HEK293 (cell line): ENCODE measurements around the gene TET2.

ENCODE experiments used
- CTCF ChIA-PET: fragments of 350-600 bp; formaldehyde crosslinking; extraction: SDS; loops from one replicate; lab custom pipeline; 2021; ENCODE audit warnings: antibody characterized with exemption; lab: Yijun Ruan, JAX
- POLR2A ChIA-PET: fragments of 300-600 bp; formaldehyde crosslinking; extraction: SDS; loops from one replicate; lab custom pipeline; 2020; ENCODE audit warnings: antibody characterized with exemption, inconsistent platforms; lab: Yijun Ruan, JAX
- H3K27ac ChIP-seq: fragments of 200-500 bp; sonication (Bioruptor generic); 2 replicates; pipeline ENCODE4 v1.5.1; 2014; ENCODE audit warnings: low read depth, low read length, control low read depth, inconsistent platforms; ENCODE audit errors: extremely low read depth
- H3K36me3 ChIP-seq, 2 experiments: fragments of 200-500 bp in 1 of 2; sonication (Bioruptor generic) in 1 of 2; 1 replicate in 1 of 2; 2 replicates in 1 of 2; pipeline ENCODE4 v1.5.1; 2014 to 2017; ENCODE audit warnings: inconsistent platforms in 2 of 2, low read length in 2 of 2; ENCODE audit not compliant: control insufficient read depth in 2 of 2, insufficient read depth in 1 of 2
- H3K4me1 ChIP-seq: fragments of 200-500 bp; sonication (Bioruptor generic); 2 replicates; pipeline ENCODE4 v1.5.1; 2014; ENCODE audit warnings: mild to moderate bottlenecking, low read length, inconsistent platforms; ENCODE audit not compliant: control insufficient read depth, insufficient read depth
- H3K4me3 ChIP-seq: 2 replicates; pipeline ENCODE4 v1.5.1; 2011; ENCODE audit warnings: low read depth, mild to moderate bottlenecking, control low read depth, low read length, moderate library complexity
- H3K9me3 ChIP-seq: fragments of 200-500 bp; sonication (Bioruptor generic); 2 replicates; pipeline ENCODE4 v1.5.1; 2014; ENCODE audit warnings: low read depth, low read length, inconsistent platforms; ENCODE audit not compliant: control insufficient read depth, insufficient read depth
- HOXA7 ChIP-seq: sonication (generic); formaldehyde crosslinking; IDR thresholded peaks from 2 replicates; pipeline ENCODE4 v1.8.1; 2022; ENCODE audit warnings: missing genetic modification reagents, borderline replicate concordance
- KLF1 ChIP-seq: fragments of 450-650 bp; formaldehyde crosslinking; IDR thresholded peaks from 2 replicates; pipeline ENCODE4 v1.5.1; 2016; ENCODE audit warnings: missing biosample characterization, missing genetic modification characterization
- PRDM4 ChIP-seq: fragments of 450-650 bp; formaldehyde crosslinking; IDR thresholded peaks from 2 replicates; pipeline ENCODE4 v1.5.1; 2017; ENCODE audit warnings: missing biosample characterization, missing genetic modification characterization
- SALL2 ChIP-seq: fragments of 450-650 bp; formaldehyde crosslinking; IDR thresholded peaks from 2 replicates; pipeline ENCODE4 v1.5.0; 2017; ENCODE audit warnings: missing biosample characterization, mild to moderate bottlenecking, missing genetic modification characterization, borderline replicate concordance
- ZBTB21 ChIP-seq: fragments of 450-650 bp; formaldehyde crosslinking; IDR thresholded peaks from 2 replicates; pipeline ENCODE4 v1.5.1; 2017; ENCODE audit warnings: missing biosample characterization, missing genetic modification characterization
- ZFHX2 ChIP-seq: fragments of 450-650 bp; formaldehyde crosslinking; conservative IDR thresholded peaks from 2 replicates; pipeline ENCODE4 v1.5.1; 2016; ENCODE audit warnings: missing biosample characterization, missing genetic modification characterization
- ZNF114 ChIP-seq: fragments of 450-650 bp; formaldehyde crosslinking; IDR thresholded peaks from 2 replicates; pipeline ENCODE4 v1.5.0; 2017; ENCODE audit warnings: missing biosample characterization, missing genetic modification characterization
- ZNF184 ChIP-seq: fragments of 450-650 bp; IDR thresholded peaks from 2 replicates; pipeline ENCODE4 v1.5.1; 2018; ENCODE audit warnings: missing biosample characterization, mild to moderate bottlenecking, missing genetic modification characterization
- ZNF248 ChIP-seq: fragments of 450-650 bp; formaldehyde crosslinking; IDR thresholded peaks from 2 replicates; pipeline ENCODE4 v1.5.1; 2017; ENCODE audit warnings: missing biosample characterization, missing genetic modification characterization
- ZNF335 ChIP-seq: fragments of 450-650 bp; formaldehyde crosslinking; conservative IDR thresholded peaks from 2 replicates; pipeline ENCODE4 v1.5.1; 2016; ENCODE audit warnings: missing biosample characterization, missing genetic modification characterization
- ZNF37A ChIP-seq: fragments of 450-650 bp; IDR thresholded peaks from 2 replicates; pipeline ENCODE4 v1.5.1; 2018; ENCODE audit warnings: missing biosample characterization, missing genetic modification characterization
- ZNF518A ChIP-seq: fragments of 450-650 bp; formaldehyde crosslinking; conservative IDR thresholded peaks from 2 replicates; pipeline ENCODE4 v1.5.1; 2016; ENCODE audit warnings: low read depth, missing biosample characterization, missing genetic modification characterization
- ZNF777 ChIP-seq: fragments of 450-650 bp; formaldehyde crosslinking; IDR thresholded peaks from 2 replicates; pipeline ENCODE4 v1.5.1; 2017; ENCODE audit warnings: missing biosample characterization, missing genetic modification characterization, borderline replicate concordance
- ZNF791 ChIP-seq: fragments of 450-650 bp; formaldehyde crosslinking; IDR thresholded peaks from 2 replicates; pipeline ENCODE4 v1.5.1; 2016; ENCODE audit warnings: missing biosample characterization, missing genetic modification characterization
- TF ChIP-seq, protein P1 (sequence below): fragments of 450-650 bp; formaldehyde crosslinking; IDR thresholded peaks from 2 replicates; pipeline ENCODE4 v1.5.1; 2016; ENCODE audit warnings: missing biosample characterization, missing genetic modification characterization

The TET2 gene

GRCh38 chr4:105194328-105195231 lies 47.9 kb downstream of the TET2 start:
- TF ChIP-seq ZBTB21, result no peak
- no peak for TF ChIP-seq ZNF248 (tag by site-specific recombination)
- TF ChIP-seq SALL2 (tag by site-specific recombination), result no peak
- TF ChIP-seq ZNF37A (tag by site-specific recombination), result no peak
- TF ChIP-seq, protein P1, sequence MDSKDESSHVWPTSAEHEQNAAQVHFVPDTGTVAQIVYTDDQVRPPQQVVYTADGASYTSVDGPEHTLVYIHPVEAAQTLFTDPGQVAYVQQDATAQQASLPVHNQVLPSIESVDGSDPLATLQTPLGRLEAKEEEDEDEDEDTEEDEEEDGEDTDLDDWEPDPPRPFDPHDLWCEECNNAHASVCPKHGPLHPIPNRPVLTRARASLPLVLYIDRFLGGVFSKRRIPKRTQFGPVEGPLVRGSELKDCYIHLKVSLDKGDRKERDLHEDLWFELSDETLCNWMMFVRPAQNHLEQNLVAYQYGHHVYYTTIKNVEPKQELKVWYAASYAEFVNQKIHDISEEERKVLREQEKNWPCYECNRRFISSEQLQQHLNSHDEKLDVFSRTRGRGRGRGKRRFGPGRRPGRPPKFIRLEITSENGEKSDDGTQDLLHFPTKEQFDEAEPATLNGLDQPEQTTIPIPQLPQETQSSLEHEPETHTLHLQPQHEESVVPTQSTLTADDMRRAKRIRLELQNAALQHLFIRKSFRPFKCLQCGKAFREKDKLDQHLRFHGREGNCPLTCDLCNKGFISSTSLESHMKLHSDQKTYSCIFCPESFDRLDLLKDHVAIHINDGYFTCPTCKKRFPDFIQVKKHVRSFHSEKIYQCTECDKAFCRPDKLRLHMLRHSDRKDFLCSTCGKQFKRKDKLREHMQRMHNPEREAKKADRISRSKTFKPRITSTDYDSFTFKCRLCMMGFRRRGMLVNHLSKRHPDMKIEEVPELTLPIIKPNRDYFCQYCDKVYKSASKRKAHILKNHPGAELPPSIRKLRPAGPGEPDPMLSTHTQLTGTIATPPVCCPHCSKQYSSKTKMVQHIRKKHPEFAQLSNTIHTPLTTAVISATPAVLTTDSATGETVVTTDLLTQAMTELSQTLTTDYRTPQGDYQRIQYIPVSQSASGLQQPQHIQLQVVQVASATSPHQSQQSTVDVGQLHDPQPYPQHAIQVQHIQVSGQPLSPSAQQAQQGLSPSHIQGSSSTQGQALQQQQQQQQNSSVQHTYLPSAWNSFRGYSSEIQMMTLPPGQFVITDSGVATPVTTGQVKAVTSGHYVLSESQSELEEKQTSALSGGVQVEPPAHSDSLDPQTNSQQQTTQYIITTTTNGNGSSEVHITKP (tag by site-specific recombination), result no peak
- no peak for TF ChIP-seq HOXA7
- TF ChIP-seq ZNF335 (tag by site-specific recombination), result no peak
- no peak for TF ChIP-seq ZNF114
- TF ChIP-seq ZNF777 (tag by site-specific recombination), result no peak
- no peak for TF ChIP-seq ZFHX2 (tag by site-specific recombination)
- no peak for TF ChIP-seq ZNF791 (tag by site-specific recombination)
- no peak for TF ChIP-seq KLF1 (tag by site-specific recombination)
- TF ChIP-seq ZNF184, result no peak
- no peak for TF ChIP-seq ZNF518A (tag by site-specific recombination)
- TF ChIP-seq PRDM4, result no peak
- Histone ChIP-seq H3K4me3 (no peak overlapping the region), H3K36me3 (no peaks in the 10 kb centered on the region), H3K9me3 (no peaks in the 10 kb centered on the region), H3K4me1 (peaks cover 5% of the 10 kb centered on the region), H3K27ac (no peak overlapping the region)
- POLR2A ChIA-PET, result no interaction called here
- CTCF ChIA-PET, result no interaction called here
